Measurements from ENCODE around the gene CTNNA3.

DNA sequence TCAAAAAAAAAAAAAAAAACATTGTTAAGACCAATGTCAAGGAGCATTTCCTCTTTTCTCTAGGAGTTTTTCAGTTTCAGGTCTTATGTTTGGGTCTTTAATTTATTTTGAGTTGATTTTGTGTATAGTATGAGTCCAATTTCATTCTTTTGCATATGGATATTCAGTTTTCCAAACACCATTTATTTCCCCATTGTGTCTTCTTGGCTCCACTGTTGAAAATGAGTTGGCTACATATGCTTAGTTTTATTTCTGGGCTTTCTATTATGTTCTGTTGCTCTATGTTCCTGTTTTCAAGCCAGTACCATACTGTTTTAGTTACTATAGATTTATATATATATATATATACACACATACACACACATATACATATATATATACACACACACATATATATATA, 1506.7 kb downstream of the CTNNA3 start:
- TF ChIP-seq, protein P1, sequence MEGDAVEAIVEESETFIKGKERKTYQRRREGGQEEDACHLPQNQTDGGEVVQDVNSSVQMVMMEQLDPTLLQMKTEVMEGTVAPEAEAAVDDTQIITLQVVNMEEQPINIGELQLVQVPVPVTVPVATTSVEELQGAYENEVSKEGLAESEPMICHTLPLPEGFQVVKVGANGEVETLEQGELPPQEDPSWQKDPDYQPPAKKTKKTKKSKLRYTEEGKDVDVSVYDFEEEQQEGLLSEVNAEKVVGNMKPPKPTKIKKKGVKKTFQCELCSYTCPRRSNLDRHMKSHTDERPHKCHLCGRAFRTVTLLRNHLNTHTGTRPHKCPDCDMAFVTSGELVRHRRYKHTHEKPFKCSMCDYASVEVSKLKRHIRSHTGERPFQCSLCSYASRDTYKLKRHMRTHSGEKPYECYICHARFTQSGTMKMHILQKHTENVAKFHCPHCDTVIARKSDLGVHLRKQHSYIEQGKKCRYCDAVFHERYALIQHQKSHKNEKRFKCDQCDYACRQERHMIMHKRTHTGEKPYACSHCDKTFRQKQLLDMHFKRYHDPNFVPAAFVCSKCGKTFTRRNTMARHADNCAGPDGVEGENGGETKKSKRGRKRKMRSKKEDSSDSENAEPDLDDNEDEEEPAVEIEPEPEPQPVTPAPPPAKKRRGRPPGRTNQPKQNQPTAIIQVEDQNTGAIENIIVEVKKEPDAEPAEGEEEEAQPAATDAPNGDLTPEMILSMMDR (conservative IDR thresholded peaks at IDR 0.05; ENCODE audit: low read depth, low read length), result no peak
- TF ChIP-seq MXI1 (IDR thresholded peaks at IDR 0.05; ENCODE audit: borderline replicate concordance, low read depth, low read length) (no peak), CEBPB (IDR thresholded peaks at IDR 0.05; ENCODE audit: low read depth, low read length) (no peak), POLR2A (IDR thresholded peaks at IDR 0.05; ENCODE audit: low read depth, low read length) (no peak), RFX5 (IDR thresholded peaks at IDR 0.05; ENCODE audit: low read depth, low read length) (no peak), SMC3 (IDR thresholded peaks at IDR 0.05; ENCODE audit: low read depth, low read length) (no peak), FOS (IDR thresholded peaks at IDR 0.05; ENCODE audit: low read depth, low read length) (no peak), RAD21 (IDR thresholded peaks at IDR 0.05; ENCODE audit: low read length) (no peak), NFE2L2 (IDR thresholded peaks at IDR 0.05; ENCODE audit: low read depth, low read length) (no peak), MAZ (IDR thresholded peaks at IDR 0.05; ENCODE audit: borderline replicate concordance, low read depth, low read length) (no peak)
- TF ChIP-seq, protein P2, sequence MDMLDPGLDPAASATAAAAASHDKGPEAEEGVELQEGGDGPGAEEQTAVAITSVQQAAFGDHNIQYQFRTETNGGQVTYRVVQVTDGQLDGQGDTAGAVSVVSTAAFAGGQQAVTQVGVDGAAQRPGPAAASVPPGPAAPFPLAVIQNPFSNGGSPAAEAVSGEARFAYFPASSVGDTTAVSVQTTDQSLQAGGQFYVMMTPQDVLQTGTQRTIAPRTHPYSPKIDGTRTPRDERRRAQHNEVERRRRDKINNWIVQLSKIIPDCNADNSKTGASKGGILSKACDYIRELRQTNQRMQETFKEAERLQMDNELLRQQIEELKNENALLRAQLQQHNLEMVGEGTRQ (IDR thresholded peaks at IDR 0.05; ENCODE audit: low read depth, low read length), result no peak
